NCI-H2196 treated with DMSO at 0.1 percent for 48 hours (cell line): ENCODE measurements around the gene NDUFAF4.
"Not testable (repeated sequence)": the region's sequence is repeated elsewhere in the genome, so short reads cannot be mapped to it uniquely, and the experiment has no call there.

Experiments used
- DNase-seq: peaks from one replicate; lab custom pipeline; 2025; ENCODE audit not compliant: unreplicated experiment; lab: John Stamatoyannopoulos, UW

Gene NDUFAF4

DNA sequence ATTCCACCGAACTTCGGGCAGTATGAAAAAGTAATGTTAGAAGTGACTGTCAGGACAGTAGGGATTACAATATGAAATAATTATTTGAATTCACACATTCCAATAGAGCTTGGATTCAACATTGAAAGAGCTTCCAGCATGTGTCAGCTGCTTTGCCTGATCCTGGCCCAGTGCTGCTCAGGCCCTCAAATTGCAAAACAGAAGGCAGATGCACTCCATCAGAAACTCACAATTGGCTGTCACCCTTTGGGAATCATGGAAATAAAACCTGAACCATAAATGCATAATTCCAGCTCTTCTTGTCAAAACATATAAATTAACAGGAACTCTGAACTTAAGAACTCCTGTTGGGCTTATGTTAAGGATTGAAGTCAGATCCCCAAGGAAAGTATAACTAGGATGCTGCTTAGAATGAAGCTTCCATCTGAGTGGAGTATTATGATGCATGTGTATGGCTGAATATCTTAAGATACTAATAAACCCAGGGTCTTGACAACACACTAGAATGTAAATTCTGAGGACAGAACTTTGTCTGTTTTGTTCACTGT is 1.8 kb upstream of the NDUFAF4 start:
- DNase-seq: no peak

DNA sequence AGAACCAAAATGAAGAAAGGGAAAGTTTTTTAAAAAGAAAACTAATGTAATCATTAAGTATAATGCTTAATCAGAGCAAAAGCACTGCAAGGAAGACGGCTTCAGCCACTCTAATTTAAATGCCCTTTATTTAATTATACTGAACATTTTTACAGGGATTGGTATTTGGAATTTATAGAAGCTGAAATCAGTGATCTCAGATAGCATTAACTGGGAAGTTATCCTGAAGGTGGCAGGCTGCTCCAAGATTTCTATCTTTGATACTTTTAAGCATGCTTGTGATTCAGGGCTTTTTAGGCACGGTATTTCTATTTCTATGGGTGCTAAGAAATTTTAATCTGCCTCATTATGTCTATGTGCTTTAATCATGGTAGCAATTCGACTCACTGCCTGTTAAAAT is 1.3 kb upstream of the NDUFAF4 start:
- no peak for DNase-seq

DNA sequence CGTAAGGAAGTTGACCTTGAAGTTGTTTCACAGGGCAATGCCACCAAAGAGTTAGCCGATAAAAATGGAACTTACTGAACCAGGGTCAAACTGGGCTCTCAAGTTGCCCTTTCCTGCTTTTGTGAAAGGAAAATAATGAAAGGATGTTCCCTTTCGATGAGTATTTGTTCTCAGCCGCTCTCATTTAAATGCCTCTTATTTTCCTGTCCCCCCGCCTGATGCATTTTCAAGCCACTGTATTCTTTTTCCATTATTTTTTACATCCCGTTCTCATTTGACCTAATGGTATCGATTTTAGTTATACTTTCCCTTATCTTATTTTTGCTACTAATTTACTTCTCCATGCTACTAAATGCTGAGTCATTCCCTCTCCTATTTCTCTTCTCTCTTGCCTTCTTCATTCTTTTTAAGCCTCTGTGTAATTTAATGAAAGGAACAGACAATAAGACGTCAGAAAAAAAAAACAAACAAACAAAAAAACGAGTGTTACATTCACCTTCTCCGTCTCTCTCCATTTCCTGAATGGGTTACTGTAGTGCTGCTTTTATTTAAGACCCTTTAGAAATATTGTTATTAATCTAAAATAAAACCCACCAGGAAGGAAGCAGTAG is 655 bp upstream of the NDUFAF4 start:
- DNase-seq: no peak

DNA sequence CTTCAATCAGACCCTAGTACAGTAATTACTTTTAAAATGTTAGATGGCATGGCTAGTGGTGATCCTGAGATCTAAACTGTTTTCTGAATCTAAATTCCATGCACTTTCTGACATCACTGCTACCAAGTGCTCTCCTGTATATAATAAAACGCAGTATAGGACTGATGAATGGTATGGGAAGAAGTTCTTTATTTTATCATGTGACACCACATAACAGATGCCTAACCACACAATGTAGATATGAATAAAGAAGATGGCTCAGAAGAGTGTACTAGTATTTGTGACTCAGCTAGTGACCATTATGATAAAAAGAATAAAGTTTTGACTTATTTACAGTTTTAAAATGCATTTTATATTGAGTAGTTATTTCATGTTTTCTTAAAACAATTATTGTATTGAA is 8.5 kb downstream of the NDUFAF4 start:
- no peak for DNase-seq

DNA sequence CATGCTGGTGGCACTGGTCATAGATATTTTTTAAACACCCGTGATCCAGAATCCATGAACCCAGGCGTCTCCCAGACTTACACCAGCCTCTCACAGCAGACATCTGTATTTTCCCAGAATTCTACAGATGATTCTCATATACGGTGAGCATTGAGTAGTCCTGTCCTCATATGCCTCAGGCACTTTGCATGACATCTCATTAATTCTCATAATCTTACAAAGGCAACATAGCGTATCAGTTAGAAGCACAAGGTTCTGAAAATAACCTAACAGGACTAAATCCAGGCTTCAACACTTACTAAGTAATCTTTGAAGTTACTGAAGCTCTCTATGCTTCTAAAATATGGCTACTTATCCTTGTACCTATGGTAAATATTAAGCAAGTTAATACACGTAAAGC is 8.9 kb downstream of the NDUFAF4 start:
- no peak for DNase-seq

DNA sequence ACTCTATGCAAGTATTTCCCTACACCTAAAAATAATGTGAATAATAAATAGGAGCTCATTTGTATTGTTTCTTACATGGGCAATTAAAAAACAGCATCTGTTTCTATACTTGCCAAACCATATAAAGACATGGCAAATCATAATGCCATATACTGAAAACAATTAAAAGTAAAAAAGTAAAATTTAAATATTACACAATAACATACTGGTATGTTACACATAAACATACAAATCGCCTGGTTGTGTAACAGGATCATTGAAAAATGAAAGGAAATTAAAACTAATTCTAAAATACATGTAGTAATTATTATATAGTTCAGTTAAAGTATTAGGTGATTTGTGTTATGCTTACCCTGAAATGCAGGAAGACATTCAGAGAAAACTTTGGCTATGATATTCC is 11.2 kb downstream of the NDUFAF4 start:
- DNase-seq: no peak

DNA sequence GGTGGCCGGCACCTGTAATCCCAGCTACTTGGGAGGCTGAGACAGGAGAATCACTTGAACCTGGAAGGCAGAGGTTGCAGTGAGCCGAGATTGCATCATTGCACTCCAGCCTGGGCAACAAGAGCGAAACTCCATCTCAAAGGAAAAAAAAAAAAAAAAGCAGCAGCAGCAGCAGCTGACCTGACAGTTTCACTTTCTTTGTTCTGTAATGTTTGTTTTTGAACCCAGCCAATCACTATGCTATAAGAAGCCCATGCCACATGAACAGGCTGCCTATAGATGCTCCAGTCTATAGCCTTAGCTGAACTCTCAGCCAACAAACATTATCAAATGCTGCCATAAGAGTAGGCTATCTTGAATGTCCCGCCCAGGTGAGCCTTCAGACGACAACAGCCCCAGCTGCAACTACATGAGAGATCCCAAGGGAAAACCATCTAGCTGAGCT is 12.5 kb downstream of the NDUFAF4 start:
- DNase-seq: not testable (repeated sequence)

DNA sequence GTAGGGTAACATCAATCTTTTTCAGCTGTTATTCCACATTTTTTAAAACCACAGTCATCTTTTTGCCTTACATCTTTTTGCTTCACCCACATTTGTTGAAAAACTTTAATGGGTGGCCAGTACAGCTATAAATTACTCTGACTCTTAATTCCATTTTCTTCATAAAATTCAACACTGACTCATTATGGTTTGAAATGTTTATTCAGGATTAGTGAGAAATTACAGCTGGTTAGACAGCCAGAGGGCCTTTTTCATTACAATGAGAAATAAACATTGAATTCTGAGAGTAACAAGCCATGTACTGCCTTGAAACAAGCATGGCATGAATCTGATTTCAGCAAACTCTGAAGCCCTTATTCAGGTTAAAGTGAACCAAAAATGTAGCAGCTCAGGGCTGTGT is 19.5 kb downstream of the NDUFAF4 start:
- no peak for DNase-seq

DNA sequence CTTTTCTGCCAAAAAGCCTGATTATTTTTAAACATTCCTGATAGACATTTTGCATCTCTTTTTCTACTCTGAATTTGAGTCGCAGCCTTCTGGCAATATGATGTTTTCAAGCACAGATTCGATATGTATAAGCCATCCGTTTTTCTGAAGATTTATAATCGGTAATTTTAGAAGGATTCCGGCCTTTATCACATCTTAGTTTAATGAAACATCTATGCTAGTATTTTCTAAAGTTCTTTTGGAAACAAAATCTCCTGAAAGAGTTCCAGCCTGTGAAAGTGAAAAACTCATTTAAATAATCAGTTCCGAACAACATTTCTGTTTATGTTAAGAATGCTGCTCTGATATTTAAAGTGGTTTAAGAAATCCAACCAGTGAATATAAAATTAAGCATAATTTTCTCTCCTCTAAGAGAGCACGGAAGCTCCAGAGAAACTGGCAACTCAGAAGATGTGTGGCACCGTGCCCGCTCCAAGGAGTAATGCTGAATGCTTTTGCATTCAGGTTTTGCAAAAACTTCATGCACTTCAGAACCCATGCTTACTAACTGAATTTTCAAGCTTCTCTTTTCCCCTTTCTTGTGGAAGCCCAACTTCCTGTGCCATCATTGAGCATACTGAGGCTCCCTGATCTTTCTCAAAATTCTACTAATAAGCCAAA is 20.7 kb downstream of the NDUFAF4 start:
- no peak for DNase-seq

DNA sequence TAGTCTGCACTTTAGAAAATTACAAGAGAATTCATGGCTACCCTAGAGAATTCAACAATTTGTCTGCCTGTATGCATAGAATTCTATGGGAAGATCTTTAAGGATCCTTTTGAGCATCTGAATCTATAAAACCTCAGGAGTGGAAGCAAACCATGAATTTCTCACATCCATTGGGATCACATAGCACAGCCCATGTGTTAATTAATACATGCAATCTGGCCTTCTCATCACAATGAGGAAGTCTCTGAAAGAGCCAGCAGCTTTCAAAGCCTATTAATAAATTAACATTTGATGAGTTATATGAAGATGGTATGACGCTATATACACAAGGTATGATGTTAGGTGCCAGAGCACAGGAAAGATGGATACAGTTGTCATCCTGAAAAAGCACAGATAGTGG is 24.7 kb downstream of the NDUFAF4 start:
- no peak for DNase-seq

DNA sequence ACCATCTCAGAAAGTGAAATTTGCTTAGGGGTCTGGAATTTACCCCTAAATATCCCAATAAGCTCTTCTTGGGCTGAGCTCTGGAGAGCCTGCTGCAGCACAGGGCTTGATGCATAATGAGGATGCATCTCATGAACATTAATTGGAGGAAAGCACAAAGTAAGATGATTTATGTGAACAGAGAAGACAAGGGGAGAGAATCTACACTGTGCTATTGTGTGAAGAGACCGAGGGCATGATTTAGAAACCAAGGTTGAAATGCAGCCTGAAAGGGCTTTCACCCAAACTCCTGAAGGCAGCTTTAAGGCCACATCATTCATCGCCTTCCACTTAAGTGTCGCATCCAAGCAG is 32.7 kb downstream of the NDUFAF4 start:
- no peak for DNase-seq

DNA sequence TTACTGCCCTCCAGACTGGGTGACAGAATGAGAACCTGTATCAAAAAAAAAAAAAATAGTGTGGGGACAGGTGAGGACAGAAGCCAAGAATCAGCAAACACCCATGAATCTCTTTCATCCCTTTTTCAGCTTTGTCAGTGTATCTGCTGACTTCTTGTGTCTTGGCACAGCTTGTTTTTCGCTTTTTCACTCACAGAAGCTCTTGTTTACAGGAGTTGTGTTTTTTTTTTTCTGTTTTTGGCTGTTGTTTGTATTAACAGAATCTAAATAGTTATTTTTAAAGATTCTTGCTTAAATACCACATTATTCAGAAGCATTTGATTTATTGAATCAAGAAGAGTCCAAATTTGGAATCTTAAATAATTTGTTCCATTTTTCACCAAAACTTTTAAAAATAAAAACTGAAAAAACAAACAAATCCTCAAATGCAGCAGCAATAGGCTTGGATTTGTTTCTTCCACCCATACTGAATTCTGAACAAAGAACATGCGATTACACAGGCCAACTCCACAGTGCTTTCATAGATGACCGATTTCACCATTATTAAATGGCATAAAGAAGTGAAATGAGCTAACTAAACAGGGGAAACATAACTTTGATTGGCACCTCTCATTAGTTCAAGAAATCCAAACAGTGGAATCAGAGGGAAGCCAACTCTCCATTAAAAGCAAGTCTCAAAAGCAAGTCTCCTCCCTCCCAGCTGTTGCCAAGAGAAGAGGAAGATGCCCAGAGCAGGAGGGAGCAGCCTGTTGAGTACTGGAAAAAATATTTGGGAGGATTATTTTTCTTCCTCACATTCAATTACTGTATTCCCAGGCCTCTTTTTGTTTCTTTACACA is 33.3 kb downstream of the NDUFAF4 start:
- DNase-seq: no peak

DNA sequence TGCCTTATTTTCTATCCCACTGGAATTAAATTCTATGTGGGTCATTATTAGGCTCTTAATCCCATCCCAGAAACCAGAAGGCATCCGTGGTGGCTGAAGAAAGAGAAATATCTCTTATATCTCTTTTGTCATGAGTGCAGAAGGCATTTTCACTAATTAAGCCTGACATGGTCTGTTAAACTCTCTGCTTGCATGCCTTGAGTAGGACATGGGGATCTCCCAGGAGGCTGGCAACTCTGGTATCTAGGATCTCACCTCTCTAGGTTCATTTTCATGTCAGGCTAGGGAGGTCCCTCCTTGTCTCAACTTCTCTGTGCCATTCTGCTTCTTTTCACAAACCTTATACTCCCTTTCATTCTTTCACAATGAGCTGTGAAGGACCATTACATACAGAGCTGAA is 35.1 kb downstream of the NDUFAF4 start:
- no peak for DNase-seq

DNA sequence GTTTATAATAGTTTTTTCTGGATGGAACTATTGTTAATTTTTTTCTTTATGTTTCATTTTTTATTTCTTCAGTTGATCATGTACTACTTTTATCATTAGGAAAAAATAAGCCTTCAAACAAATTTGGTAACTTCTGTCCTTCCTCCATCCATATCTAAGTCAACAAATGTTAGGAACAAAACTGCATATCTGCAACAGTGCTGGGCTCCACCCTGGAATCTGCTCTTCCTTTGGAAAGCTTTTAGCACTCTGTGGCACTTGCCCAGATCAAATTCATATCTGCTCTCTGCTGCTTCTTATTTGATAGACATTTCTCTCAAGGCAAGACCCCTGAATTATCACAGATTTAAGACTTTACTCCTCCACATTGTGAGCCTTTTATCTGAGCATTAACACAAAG is 36.1 kb downstream of the NDUFAF4 start:
- no peak for DNase-seq

DNA sequence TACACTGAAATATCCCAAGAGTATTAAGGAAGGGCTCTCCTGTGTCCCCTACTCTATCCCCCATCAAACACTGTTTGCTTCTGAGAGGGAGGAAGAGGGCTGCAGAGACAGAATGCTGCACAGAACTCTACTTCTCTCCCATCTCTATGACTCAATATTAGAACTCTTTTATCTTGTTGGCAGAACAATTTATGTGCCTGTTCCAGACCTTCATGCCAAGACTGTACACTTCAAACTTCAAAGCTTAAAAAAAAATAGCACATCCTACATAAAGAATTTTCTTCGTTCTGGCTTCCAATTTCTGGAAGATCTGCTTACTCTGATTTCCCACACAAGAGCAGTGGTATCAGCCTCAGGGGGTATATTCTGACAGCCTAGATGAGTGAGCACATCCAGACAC is 40.8 kb downstream of the NDUFAF4 start:
- DNase-seq: no peak

DNA sequence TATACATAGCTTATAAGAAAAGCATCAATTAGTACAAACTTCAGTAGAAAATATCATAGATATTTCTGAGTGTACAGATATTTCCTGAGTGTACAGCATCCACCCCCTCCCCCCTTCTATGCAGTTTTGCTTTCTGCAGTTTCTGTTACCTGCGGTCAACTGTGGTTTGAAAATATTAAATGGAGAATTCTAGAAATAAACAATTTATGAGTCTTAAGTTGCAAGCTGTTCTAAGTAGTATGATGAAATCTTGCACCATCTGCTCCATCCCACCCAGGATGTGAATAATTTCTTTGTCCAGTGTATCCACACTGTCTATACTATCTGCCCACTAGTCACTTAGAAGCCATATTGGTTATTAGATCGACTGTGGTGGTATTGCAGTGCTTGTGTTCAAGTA is 44.6 kb downstream of the NDUFAF4 start:
- DNase-seq: no peak

DNA sequence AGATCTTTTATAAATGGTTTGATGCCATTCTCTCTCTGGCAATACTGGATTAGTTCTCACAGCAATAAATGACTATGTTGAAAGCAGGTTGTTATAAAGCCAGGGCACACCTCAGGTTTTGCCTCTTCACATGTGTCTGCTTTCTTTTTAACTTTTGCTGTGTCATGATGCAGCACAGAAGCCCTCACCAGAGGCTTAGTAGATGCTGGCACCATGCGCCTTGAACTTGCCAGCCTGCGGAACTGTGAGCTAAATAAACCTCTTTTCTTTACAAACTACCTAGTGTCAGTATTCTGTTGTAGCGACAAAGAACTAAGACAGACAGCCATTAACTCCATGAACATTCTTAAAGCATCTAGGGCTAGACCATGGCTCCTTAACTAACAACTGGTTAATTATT is 45.1 kb downstream of the NDUFAF4 start:
- DNase-seq: no peak

DNA sequence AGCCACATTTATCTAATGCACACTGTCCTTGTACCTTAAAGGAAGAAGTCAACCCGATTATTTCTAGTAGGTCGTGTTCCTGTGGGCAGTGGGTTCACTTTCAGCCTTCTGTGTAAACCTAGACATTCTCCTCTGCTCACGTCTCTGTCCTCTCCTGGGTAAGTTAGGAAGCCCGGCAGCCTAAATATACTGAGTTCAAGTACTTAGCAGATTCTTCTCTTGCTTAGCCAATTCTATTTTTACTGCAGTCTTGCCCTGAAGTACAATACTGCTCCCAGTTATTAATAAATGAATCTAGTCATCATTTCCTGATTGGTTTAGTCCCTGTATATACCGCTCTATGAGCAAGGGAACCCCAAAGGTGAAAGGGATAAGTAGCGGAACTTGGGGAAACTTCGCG is 45.8 kb downstream of the NDUFAF4 start:
- no peak for DNase-seq

DNA sequence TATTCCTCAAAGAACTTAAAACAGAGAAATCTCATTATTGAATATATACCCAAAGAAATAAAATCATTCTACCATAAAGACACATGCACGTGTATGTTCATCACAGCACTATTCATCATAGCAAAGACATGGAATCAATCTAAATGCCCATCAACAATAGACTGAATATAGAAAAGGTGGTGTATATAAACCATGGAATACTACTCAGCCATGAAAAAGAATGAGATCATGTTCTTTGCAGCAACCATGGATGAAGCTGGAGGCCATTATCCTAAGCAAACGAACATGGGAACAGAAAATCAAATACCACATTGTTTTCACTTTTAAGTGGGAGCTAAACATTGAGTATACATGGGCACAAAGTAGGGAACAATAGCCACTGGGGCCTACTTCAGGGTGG is 48.1 kb downstream of the NDUFAF4 start:
- DNase-seq: no peak

DNA sequence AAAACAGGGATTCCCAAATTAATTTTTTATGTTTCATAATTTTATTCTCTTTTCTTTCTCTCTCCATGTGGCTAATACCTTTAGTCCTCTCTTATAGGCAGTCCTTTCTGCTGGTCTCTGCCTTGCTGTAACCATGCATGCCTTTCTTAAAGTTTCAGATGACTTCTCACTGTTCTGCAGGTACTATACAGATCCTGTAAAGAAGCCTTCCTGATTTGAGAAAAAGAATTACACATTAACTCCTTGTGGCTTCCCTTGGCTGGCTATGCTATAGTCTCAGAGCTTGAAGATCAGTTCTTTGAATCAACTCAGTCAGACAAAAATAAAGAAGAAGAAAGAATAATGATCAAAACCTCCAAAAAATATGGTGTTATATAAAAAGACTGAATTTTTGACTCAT is 53.2 kb downstream of the NDUFAF4 start:
- DNase-seq: no peak

DNA sequence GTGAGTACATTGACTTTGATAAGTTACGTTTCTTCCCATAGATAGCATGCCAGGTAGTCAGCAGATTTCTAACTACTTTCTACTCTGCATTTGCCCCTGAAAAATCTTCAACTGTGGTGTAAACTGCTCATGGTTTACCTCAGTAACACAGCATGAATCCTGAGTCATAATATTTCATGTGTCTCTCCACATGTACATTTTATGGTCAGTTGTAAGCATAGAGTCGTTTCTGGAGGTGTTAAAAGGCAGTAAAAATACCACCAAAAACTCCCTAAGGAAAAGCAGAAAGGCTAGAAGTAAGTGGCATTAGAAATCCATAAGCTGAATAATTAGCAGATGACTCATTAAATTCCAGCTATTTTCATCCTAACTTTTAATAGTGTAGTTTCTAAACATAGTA is 56.3 kb downstream of the NDUFAF4 start:
- DNase-seq: no peak
